K562 (cell line): ENCODE data around the gene CAV1. TPM values are rescaled to one million over a fixed set of nuclear protein-coding genes. Genes with fewer than 3 reads are reported as not detected.

Experiments
- BCOR ChIP-seq: fragments of 450-650 bp; IDR thresholded peaks from 2 replicates; pipeline ENCODE4 v1.6.1; 2016
- CAMTA2 ChIP-seq: fragments of 250-450 bp; sonication (Bioruptor Pico); conservative IDR thresholded peaks from 2 replicates; pipeline ENCODE4 v1.5.1; 2022
- CBX5 ChIP-seq: IDR thresholded peaks from 2 replicates; pipeline ENCODE4 v1.6.1; 2014; ENCODE audit warnings: low read depth, borderline replicate concordance
- GTF2A2 ChIP-seq: IDR thresholded peaks from 2 replicates; pipeline ENCODE4 v1.6.1; 2016; ENCODE audit warnings: mild to moderate bottlenecking, missing genetic modification characterization, missing compliant biosample characterization
- HNRNPK ChIP-seq: fragments of 200-400 bp; formaldehyde crosslinking; IDR thresholded peaks from one replicate; pipeline ENCODE4 v1.6.1; 2018; ENCODE audit warnings: mild to moderate bottlenecking, low read depth, low read length; ENCODE audit not compliant: poor library complexity, severe bottlenecking
- SETDB1 ChIP-seq: IDR thresholded peaks from one replicate; pipeline ENCODE4 v1.6.1; 2012; ENCODE audit warnings: low read length, control low read depth, inconsistent platforms
- polyA plus RNA-seq, 8 experiments: library from polyadenylated mRNA; depleted of rRNA in 4 of 8; stranded (reverse) in 5 of 8; unstranded in 3 of 8; fragments of >200 nt; fragmentation: Nextera tagmentation in 2 of 8; fragmentation: Illumina TruSeq in 1 of 8; extraction: Ambion mirVana in 2 of 8; extraction: Trizol in 1 of 8; gene quantifications; 2 replicates each; pipeline versions ENCODE4 v1.2.1 to v1.2.3, GENCODE V29; 2011 to 2014; ENCODE audit warnings: inconsistent platforms in 1 of 8, missing spikeins in 1 of 8
- total RNA-seq, 7 experiments: library from RNA; depleted of rRNA in 6 of 7; stranded (reverse); fragments of >200 nt in 6 of 7; fragmentation: Illumina TruSeq in 2 of 7; extraction: Trizol in 2 of 7; gene quantifications; 2 replicates each; pipeline versions ENCODE4 v1.2.1 to v1.2.3, GENCODE V29; 2011 to 2021; ENCODE audit warnings: low replicate concordance in 1 of 7
- TF ChIP-seq, protein P1 (sequence below): sonication (generic); formaldehyde crosslinking; IDR thresholded peaks from 2 replicates; pipeline ENCODE4 v1.4.0; 2020; ENCODE audit warnings: mild to moderate bottlenecking, missing genetic modification reagents
- TF ChIP-seq, protein P2 (sequence below): fragments of 450-650 bp; IDR thresholded peaks from 2 replicates; pipeline ENCODE4 v1.6.1; 2017; ENCODE audit warnings: antibody characterized with exemption, mild to moderate bottlenecking
- TF ChIP-seq, protein P3 (sequence below): fragments of 450-650 bp; IDR thresholded peaks from 2 replicates; pipeline ENCODE4 v1.6.1; 2016; ENCODE audit warnings: mild to moderate bottlenecking, moderate library complexity

Gene CAV1
- total and polyA plus RNA-seq, 9 of the 15 experiments (the other 6 are each of a cell fraction or from before 2014, with no cell fraction given) = 0.08 to 1.5 (median 0.63) TPM

DNA sequence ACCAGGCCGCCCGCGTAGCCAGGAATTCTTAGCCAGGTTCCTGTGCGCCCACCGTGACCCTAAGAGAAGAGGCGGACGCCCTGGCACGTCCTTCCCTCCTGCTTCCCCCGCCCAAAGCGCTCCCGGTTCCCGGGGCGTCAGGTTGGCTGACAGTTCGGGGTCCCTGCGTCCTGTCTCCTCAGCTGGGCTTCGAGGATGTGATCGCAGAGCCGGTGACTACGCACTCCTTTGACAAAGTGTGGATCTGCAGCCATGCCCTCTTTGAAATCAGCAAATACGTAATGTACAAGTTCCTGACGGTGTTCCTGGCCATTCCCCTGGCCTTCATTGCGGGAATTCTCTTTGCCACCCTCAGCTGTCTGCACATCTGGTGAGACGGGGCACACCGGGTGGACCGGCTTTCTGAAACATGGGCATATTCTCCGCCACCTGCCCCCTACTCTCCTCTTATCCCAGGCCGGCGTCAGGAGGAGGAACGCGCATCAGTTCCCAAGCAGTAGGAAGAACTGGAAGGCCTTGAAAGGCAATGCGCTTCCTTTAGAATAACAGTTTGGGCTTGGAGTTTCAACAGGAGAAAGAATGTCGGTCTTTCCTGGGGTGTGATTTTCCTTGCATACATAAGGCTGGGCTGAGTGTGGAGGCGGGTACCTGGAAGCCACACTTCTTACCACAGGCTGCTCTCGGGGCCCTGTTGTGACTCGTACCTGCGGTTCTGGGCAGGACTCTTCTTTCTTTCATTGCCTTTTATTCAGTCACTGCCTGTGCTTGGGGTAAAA, 24.6 kb upstream of the CAV1 start (continued):
- TF ChIP-seq, protein P1, sequence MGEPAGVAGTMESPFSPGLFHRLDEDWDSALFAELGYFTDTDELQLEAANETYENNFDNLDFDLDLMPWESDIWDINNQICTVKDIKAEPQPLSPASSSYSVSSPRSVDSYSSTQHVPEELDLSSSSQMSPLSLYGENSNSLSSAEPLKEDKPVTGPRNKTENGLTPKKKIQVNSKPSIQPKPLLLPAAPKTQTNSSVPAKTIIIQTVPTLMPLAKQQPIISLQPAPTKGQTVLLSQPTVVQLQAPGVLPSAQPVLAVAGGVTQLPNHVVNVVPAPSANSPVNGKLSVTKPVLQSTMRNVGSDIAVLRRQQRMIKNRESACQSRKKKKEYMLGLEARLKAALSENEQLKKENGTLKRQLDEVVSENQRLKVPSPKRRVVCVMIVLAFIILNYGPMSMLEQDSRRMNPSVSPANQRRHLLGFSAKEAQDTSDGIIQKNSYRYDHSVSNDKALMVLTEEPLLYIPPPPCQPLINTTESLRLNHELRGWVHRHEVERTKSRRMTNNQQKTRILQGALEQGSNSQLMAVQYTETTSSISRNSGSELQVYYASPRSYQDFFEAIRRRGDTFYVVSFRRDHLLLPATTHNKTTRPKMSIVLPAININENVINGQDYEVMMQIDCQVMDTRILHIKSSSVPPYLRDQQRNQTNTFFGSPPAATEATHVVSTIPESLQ (CRISPR knock-in tag) = peak; percentile 73; the same call in 1 of the 2 replicates
- no peak for TF ChIP-seq HNRNPK
- no peak for TF ChIP-seq SETDB1
- TF ChIP-seq, protein P2, sequence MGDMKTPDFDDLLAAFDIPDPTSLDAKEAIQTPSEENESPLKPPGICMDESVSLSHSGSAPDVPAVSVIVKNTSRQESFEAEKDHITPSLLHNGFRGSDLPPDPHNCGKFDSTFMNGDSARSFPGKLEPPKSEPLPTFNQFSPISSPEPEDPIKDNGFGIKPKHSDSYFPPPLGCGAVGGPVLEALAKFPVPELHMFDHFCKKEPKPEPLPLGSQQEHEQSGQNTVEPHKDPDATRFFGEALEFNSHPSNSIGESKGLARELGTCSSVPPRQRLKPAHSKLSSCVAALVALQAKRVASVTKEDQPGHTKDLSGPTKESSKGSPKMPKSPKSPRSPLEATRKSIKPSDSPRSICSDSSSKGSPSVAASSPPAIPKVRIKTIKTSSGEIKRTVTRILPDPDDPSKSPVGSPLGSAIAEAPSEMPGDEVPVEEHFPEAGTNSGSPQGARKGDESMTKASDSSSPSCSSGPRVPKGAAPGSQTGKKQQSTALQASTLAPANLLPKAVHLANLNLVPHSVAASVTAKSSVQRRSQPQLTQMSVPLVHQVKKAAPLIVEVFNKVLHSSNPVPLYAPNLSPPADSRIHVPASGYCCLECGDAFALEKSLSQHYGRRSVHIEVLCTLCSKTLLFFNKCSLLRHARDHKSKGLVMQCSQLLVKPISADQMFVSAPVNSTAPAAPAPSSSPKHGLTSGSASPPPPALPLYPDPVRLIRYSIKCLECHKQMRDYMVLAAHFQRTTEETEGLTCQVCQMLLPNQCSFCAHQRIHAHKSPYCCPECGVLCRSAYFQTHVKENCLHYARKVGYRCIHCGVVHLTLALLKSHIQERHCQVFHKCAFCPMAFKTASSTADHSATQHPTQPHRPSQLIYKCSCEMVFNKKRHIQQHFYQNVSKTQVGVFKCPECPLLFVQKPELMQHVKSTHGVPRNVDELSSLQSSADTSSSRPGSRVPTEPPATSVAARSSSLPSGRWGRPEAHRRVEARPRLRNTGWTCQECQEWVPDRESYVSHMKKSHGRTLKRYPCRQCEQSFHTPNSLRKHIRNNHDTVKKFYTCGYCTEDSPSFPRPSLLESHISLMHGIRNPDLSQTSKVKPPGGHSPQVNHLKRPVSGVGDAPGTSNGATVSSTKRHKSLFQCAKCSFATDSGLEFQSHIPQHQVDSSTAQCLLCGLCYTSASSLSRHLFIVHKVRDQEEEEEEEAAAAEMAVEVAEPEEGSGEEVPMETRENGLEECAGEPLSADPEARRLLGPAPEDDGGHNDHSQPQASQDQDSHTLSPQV = peak; percentile 36; the same call in 1 of the 2 replicates
- no peak for TF ChIP-seq CBX5
- TF ChIP-seq, protein P3, sequence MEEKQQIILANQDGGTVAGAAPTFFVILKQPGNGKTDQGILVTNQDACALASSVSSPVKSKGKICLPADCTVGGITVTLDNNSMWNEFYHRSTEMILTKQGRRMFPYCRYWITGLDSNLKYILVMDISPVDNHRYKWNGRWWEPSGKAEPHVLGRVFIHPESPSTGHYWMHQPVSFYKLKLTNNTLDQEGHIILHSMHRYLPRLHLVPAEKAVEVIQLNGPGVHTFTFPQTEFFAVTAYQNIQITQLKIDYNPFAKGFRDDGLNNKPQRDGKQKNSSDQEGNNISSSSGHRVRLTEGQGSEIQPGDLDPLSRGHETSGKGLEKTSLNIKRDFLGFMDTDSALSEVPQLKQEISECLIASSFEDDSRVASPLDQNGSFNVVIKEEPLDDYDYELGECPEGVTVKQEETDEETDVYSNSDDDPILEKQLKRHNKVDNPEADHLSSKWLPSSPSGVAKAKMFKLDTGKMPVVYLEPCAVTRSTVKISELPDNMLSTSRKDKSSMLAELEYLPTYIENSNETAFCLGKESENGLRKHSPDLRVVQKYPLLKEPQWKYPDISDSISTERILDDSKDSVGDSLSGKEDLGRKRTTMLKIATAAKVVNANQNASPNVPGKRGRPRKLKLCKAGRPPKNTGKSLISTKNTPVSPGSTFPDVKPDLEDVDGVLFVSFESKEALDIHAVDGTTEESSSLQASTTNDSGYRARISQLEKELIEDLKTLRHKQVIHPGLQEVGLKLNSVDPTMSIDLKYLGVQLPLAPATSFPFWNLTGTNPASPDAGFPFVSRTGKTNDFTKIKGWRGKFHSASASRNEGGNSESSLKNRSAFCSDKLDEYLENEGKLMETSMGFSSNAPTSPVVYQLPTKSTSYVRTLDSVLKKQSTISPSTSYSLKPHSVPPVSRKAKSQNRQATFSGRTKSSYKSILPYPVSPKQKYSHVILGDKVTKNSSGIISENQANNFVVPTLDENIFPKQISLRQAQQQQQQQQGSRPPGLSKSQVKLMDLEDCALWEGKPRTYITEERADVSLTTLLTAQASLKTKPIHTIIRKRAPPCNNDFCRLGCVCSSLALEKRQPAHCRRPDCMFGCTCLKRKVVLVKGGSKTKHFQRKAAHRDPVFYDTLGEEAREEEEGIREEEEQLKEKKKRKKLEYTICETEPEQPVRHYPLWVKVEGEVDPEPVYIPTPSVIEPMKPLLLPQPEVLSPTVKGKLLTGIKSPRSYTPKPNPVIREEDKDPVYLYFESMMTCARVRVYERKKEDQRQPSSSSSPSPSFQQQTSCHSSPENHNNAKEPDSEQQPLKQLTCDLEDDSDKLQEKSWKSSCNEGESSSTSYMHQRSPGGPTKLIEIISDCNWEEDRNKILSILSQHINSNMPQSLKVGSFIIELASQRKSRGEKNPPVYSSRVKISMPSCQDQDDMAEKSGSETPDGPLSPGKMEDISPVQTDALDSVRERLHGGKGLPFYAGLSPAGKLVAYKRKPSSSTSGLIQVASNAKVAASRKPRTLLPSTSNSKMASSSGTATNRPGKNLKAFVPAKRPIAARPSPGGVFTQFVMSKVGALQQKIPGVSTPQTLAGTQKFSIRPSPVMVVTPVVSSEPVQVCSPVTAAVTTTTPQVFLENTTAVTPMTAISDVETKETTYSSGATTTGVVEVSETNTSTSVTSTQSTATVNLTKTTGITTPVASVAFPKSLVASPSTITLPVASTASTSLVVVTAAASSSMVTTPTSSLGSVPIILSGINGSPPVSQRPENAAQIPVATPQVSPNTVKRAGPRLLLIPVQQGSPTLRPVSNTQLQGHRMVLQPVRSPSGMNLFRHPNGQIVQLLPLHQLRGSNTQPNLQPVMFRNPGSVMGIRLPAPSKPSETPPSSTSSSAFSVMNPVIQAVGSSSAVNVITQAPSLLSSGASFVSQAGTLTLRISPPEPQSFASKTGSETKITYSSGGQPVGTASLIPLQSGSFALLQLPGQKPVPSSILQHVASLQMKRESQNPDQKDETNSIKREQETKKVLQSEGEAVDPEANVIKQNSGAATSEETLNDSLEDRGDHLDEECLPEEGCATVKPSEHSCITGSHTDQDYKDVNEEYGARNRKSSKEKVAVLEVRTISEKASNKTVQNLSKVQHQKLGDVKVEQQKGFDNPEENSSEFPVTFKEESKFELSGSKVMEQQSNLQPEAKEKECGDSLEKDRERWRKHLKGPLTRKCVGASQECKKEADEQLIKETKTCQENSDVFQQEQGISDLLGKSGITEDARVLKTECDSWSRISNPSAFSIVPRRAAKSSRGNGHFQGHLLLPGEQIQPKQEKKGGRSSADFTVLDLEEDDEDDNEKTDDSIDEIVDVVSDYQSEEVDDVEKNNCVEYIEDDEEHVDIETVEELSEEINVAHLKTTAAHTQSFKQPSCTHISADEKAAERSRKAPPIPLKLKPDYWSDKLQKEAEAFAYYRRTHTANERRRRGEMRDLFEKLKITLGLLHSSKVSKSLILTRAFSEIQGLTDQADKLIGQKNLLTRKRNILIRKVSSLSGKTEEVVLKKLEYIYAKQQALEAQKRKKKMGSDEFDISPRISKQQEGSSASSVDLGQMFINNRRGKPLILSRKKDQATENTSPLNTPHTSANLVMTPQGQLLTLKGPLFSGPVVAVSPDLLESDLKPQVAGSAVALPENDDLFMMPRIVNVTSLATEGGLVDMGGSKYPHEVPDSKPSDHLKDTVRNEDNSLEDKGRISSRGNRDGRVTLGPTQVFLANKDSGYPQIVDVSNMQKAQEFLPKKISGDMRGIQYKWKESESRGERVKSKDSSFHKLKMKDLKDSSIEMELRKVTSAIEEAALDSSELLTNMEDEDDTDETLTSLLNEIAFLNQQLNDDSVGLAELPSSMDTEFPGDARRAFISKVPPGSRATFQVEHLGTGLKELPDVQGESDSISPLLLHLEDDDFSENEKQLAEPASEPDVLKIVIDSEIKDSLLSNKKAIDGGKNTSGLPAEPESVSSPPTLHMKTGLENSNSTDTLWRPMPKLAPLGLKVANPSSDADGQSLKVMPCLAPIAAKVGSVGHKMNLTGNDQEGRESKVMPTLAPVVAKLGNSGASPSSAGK = peak; percentile 57
- TF ChIP-seq BCOR = no peak
- TF ChIP-seq GTF2A2 = no peak
- TF ChIP-seq CAMTA2 (CRISPR knock-in tag) = no peak
